ENCODE measurements around the gene H2AZ2.
"Not testable (repeated sequence)": the region's sequence is repeated elsewhere in the genome, so short reads cannot be mapped to it uniquely, and the experiment has no call there.

Gene H2AZ2

GRCh38 chr7:44789990-44790389, 57.9 kb downstream of the H2AZ2 start:
- TF ChIP-seq, protein P1, sequence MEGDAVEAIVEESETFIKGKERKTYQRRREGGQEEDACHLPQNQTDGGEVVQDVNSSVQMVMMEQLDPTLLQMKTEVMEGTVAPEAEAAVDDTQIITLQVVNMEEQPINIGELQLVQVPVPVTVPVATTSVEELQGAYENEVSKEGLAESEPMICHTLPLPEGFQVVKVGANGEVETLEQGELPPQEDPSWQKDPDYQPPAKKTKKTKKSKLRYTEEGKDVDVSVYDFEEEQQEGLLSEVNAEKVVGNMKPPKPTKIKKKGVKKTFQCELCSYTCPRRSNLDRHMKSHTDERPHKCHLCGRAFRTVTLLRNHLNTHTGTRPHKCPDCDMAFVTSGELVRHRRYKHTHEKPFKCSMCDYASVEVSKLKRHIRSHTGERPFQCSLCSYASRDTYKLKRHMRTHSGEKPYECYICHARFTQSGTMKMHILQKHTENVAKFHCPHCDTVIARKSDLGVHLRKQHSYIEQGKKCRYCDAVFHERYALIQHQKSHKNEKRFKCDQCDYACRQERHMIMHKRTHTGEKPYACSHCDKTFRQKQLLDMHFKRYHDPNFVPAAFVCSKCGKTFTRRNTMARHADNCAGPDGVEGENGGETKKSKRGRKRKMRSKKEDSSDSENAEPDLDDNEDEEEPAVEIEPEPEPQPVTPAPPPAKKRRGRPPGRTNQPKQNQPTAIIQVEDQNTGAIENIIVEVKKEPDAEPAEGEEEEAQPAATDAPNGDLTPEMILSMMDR (IDR thresholded peaks at IDR 0.05; ENCODE audit: low read depth, low read length) = no peak
- DNase-seq (ENCODE audit: low read depth in 2 of 2) = no peak
- H3K4me3 ChIP-seq (replicated peaks in 1 of 2; ENCODE audit: low read depth in 2 of 2, low read length in 2 of 2) = no peak overlapping the region

- H3K4me3 ChIP-seq (replicated peaks in 1 of 2; ENCODE audit: low read depth in 2 of 2, low read length in 2 of 2) = no peak overlapping the region
- TF ChIP-seq, protein P1 (IDR thresholded peaks at IDR 0.05; ENCODE audit: low read depth, low read length) = no peak
- DNase-seq (ENCODE audit: low read depth in 2 of 2) = no peak
Observed at GRCh38 chr7:44787762-44788161, 60.1 kb downstream of the H2AZ2 start.

- H3K4me3 ChIP-seq (replicated peaks in 1 of 2; ENCODE audit: low read depth in 2 of 2, low read length in 2 of 2) = no peak overlapping the region
- TF ChIP-seq, protein P1 (IDR thresholded peaks at IDR 0.05; ENCODE audit: low read depth, low read length) = no peak
- no peak for DNase-seq (ENCODE audit: low read depth in 2 of 2)
Observed at GRCh38 chr7:44787041-44787440, 60.8 kb downstream of the H2AZ2 start.

DNA sequence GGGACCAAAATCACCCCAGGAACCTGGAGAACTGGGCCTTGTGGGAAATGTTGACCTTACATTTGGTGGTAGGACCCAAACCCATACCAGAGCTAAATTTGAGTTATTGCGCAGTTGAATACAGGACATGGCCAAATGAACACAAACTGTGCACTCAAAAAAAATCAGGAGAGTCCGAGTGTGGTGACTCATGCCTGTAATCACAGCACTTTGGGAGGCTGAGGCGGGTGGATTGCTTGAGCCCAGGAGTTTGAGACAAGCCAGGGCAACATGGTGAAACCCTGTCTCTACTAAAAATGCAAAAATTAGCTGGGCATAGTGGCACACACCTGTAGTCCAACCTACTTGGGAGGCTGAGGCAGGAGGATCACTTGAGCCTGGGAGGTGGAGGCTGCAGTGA, 62.7 kb downstream of the H2AZ2 start:
- H3K4me3 ChIP-seq (replicated peaks in 1 of 2; ENCODE audit: low read depth in 2 of 2, low read length in 2 of 2); DNase-seq (ENCODE audit: low read depth in 2 of 2): not testable (repeated sequence)

- TF ChIP-seq, protein P1 (IDR thresholded peaks at IDR 0.05; ENCODE audit: low read depth, low read length) = no peak
- no peak for DNase-seq (ENCODE audit: low read depth in 2 of 2)
- no peak overlapping the region for H3K4me3 ChIP-seq (replicated peaks in 1 of 2; ENCODE audit: low read depth in 2 of 2, low read length in 2 of 2)
Observed at GRCh38 chr7:44784364-44784763, 63.5 kb downstream of the H2AZ2 start.

GRCh38 chr7:44783407-44783806, 64.5 kb downstream of the H2AZ2 start:
- TF ChIP-seq, protein P1 (IDR thresholded peaks at IDR 0.05; ENCODE audit: low read depth, low read length) = no peak
- no peak overlapping the region for H3K4me3 ChIP-seq (replicated peaks in 1 of 2; ENCODE audit: low read depth in 2 of 2, low read length in 2 of 2)
- DNase-seq (ENCODE audit: low read depth in 2 of 2) = no peak

- no peak overlapping the region for H3K4me3 ChIP-seq (replicated peaks in 1 of 2; ENCODE audit: low read depth in 2 of 2, low read length in 2 of 2)
- TF ChIP-seq, protein P1 (IDR thresholded peaks at IDR 0.05; ENCODE audit: low read depth, low read length) = no peak
- DNase-seq (ENCODE audit: low read depth in 2 of 2) = no peak
Observed at GRCh38 chr7:44782460-44782859, 65.4 kb downstream of the H2AZ2 start.

All from cardiac fibroblast (primary cell).